K562 (cell line): ENCODE data around the gene CREBL2. TPM values are rescaled to one million over a fixed set of nuclear protein-coding genes. Genes with fewer than 3 reads are reported as not detected.
A peak's percentile ranks its signal among the peaks of the same experiment; 100 is the strongest.

Source experiments
- ARHGAP35 ChIP-seq: fragments of 450-650 bp; IDR thresholded peaks from 2 replicates; pipeline ENCODE4 v1.6.1; 2018; ENCODE audit not compliant: partially characterized antibody
- CGGBP1 ChIP-seq: fragments of 250-450 bp; sonication (Bioruptor Pico); IDR thresholded peaks from 2 replicates; pipeline ENCODE4 v1.9.0; 2021; ENCODE audit warnings: mild to moderate bottlenecking
- CREM ChIP-seq: IDR thresholded peaks from 2 replicates; pipeline ENCODE4 v1.6.1; 2014; ENCODE audit warnings: antibody characterized with exemption, low read depth
- DEAF1 ChIP-seq: fragments of 450-650 bp; formaldehyde crosslinking; IDR thresholded peaks from 2 replicates; pipeline ENCODE4 v1.4.0; 2020; ENCODE audit warnings: mild to moderate bottlenecking, moderate library complexity
- DIDO1 ChIP-seq: fragments of 450-650 bp; IDR thresholded peaks from 2 replicates; pipeline ENCODE4 v1.6.1; 2016; ENCODE audit warnings: low read depth, missing biosample characterization, missing genetic modification characterization
- GABPB1 ChIP-seq: sonication (generic); formaldehyde crosslinking; IDR thresholded peaks from 2 replicates; pipeline ENCODE4 v1.8.0; 2022; ENCODE audit warnings: mild to moderate bottlenecking, missing genetic modification reagents
- GABPB2 ChIP-seq: fragments of 250-450 bp; sonication (Bioruptor Pico); conservative IDR thresholded peaks from 2 replicates; pipeline ENCODE4 v1.5.1; 2021; ENCODE audit warnings: mild to moderate bottlenecking
- HDAC1 ChIP-seq, 2 experiments: fragments of 450-650 bp; IDR thresholded peaks; 2 replicates each; pipeline ENCODE4 v1.6.1; 2016 to 2017; ENCODE audit warnings: inconsistent platforms in 1 of 2, mild to moderate bottlenecking in 1 of 2, moderate library complexity in 1 of 2
- HMGN3 ChIP-seq: IDR thresholded peaks from 2 replicates; pipeline ENCODE4 v1.6.1; 2011; ENCODE audit warnings: borderline replicate concordance, low read depth, mild to moderate bottlenecking, mixed read lengths, low read length; ENCODE audit not compliant: insufficient read length; ENCODE audit errors: extremely low read depth
- KAT2B ChIP-seq: IDR thresholded peaks from one replicate; pipeline ENCODE4 v1.6.1; 2012; ENCODE audit warnings: low read depth, mild to moderate bottlenecking, control low read depth, inconsistent platforms, low read length, moderate library complexity
- NCOR1 ChIP-seq: fragments of 450-650 bp; IDR thresholded peaks from 2 replicates; pipeline ENCODE4 v1.6.1; 2016; ENCODE audit warnings: mild to moderate bottlenecking, moderate library complexity
- POLR2H ChIP-seq: IDR thresholded peaks from 2 replicates; pipeline ENCODE4 v1.6.1; 2016; ENCODE audit warnings: missing genetic modification characterization, low read depth, mild to moderate bottlenecking, control low read depth, missing compliant biosample characterization, moderate library complexity
- SRF ChIP-seq, 2 experiments: fragments of 250-450, 450-650 bp in 1 of 2; sonication (Bioruptor Pico) in 1 of 2; sonication (generic) in 1 of 2; formaldehyde crosslinking; IDR thresholded peaks; 2 replicates each; pipeline versions ENCODE4 v1.5.0 to v1.5.1; 2020 to 2022; ENCODE audit warnings: mild to moderate bottlenecking in 1 of 2, missing genetic modification reagents in 1 of 2
- SRSF1 ChIP-seq: fragments of 200-400 bp; formaldehyde crosslinking; IDR thresholded peaks from 2 replicates; pipeline ENCODE4 v1.6.1; 2017; ENCODE audit warnings: mild to moderate bottlenecking, low read depth, low read length, moderate library complexity
- ZNF124 ChIP-seq: sonication (generic); formaldehyde crosslinking; IDR thresholded peaks from 2 replicates; pipeline ENCODE4 v1.8.1; 2022; ENCODE audit warnings: missing genetic modification reagents
- ZNF318 ChIP-seq, 2 experiments: fragments of 450-650 bp; IDR thresholded peaks; 2 replicates each; pipeline ENCODE4 v1.6.1; 2016; ENCODE audit warnings: mild to moderate bottlenecking in 2 of 2, borderline replicate concordance in 1 of 2, low read depth in 1 of 2, moderate library complexity in 1 of 2
- ZNF408 ChIP-seq: fragments of 250-450 bp; sonication (Bioruptor Pico); IDR thresholded peaks from 2 replicates; pipeline ENCODE4 v1.4.0; 2020; ENCODE audit warnings: low read depth, mild to moderate bottlenecking, moderate library complexity
- ZNF699 ChIP-seq: fragments of 250-450 bp; sonication (Bioruptor Pico); IDR thresholded peaks from 2 replicates; pipeline ENCODE4 v1.8.0; 2021; ENCODE audit warnings: mild to moderate bottlenecking, moderate library complexity; ENCODE audit not compliant: insufficient replicate concordance
- polyA plus RNA-seq, 8 experiments: library from polyadenylated mRNA; depleted of rRNA in 4 of 8; stranded (reverse) in 5 of 8; unstranded in 3 of 8; fragments of >200 nt; fragmentation: Nextera tagmentation in 2 of 8; fragmentation: Illumina TruSeq in 1 of 8; extraction: Ambion mirVana in 2 of 8; extraction: Trizol in 1 of 8; gene quantifications; 2 replicates each; pipeline versions ENCODE4 v1.2.1 to v1.2.3, GENCODE V29; 2011 to 2014; ENCODE audit warnings: inconsistent platforms in 1 of 8, missing spikeins in 1 of 8
- total RNA-seq, 7 experiments: library from RNA; depleted of rRNA in 6 of 7; stranded (reverse); fragments of >200 nt in 6 of 7; fragmentation: Illumina TruSeq in 2 of 7; extraction: Trizol in 2 of 7; gene quantifications; 2 replicates each; pipeline versions ENCODE4 v1.2.1 to v1.2.3, GENCODE V29; 2011 to 2021; ENCODE audit warnings: low replicate concordance in 1 of 7

The CREBL2 gene
- total and polyA plus RNA-seq, 9 of the 15 experiments (the other 6 are each of a cell fraction or from before 2014, with no cell fraction given) = 1.7 to 7.3 (median 5.2) TPM

GRCh38 chr12:12562585-12563261, 49.0 kb upstream of the CREBL2 start, which contains the start of gene DUSP16 (continued):
- TF ChIP-seq ZNF318 (IDR thresholded peaks at IDR 0.05; ENCODE audit: borderline replicate concordance in 1 of 2, low read depth in 1 of 2) (no peak), POLR2H (peak; percentile 42; the same call in 1 of the 2 replicates), CGGBP1 (CRISPR knock-in tag) (no peak), ZNF124 (no peak), GABPB2 (CRISPR knock-in tag) (no peak), DEAF1 (CRISPR knock-in tag) (no peak), HMGN3 (peak; percentile 73), SRF (CRISPR knock-in tag; IDR thresholded peaks at IDR 0.05) (no peak), ARHGAP35 (no peak), SRSF1 (no peak), CREM (peak; percentile 62; the same call in 1 of the 2 replicates), DIDO1 (tag) (no peak), ZNF699 (CRISPR knock-in tag) (no peak), GABPB1 (no peak), HDAC1 (IDR thresholded peaks at IDR 0.05) (0 out of 4 replicates have a peak, but pooled peaks of 1 of the 2 experiments have one; percentile 32), KAT2B (no peak), NCOR1 (no peak), ZNF408 (CRISPR knock-in tag) (no peak)
